BE2C (cell line): ENCODE measurements around the gene CRYBA2.

Experiments used
- DNase-seq: peaks from one replicate; pipeline ENCODE4 v3.0.0-alpha.2; 2020
- H3K27me3 ChIP-seq: fragments of 250-450 bp; sonication (Bioruptor Pico); 2 replicates; pipeline ENCODE4 v1.5.1; 2020; ENCODE audit warnings: mild to moderate bottlenecking
- H3K36me3 ChIP-seq: fragments of 250-450 bp; sonication (Bioruptor Pico); 2 replicates; pipeline ENCODE4 v1.5.1; 2020; ENCODE audit warnings: mild to moderate bottlenecking
- H3K4me1 ChIP-seq: fragments of 250-450 bp; sonication (Bioruptor Pico); 2 replicates; pipeline ENCODE4 v1.5.1; 2020
- H3K4me3 ChIP-seq: 2 replicates; pipeline ENCODE4 v1.5.1; 2011; ENCODE audit warnings: low read depth, low read length
- H3K9me3 ChIP-seq: fragments of 250-450 bp; sonication (Bioruptor Pico); 2 replicates; pipeline ENCODE4 v1.5.1; 2020
- TF ChIP-seq, protein P1 (sequence below): IDR thresholded peaks from 2 replicates; pipeline ENCODE4 v1.5.1; 2012; ENCODE audit warnings: mild to moderate bottlenecking, low read depth, low read length

CRYBA2 gene

DNA sequence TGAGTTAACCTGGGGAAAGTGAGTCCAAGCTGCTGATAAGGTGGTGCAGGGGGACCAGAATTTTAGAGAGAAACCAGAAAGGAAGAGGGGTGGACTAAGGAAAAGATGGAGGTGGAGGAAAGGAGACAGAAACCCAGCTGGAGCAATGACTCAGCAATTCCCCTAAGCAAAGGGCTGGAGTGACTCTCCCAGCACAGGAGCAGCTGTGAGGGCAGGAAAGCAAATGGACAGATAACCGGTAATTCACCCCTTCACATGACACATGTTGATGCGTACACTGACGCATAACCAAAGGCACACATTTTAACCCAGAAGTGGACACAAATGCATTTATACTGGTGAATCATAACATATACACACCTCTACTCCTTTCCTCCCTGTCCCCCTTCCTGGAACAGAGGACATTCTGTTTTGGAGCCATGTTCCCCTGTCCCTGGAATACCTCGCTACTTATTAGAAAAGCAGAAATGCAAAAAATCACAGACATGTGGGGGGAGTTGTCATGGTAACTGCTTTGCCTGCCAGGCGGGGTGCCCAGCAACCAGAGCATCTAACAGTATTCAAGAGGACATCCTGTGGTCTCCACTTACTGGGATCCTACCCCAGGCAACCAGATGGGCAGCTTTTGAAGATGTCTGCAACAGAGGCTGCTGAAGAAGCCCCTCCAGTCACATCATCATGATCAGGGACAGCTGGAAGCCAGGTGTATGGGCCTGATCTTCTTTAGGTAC is 29.0 kb downstream of the CRYBA2 start:
- Histone ChIP-seq H3K4me3 (peak overlapping the region; percentile 72), H3K4me1 (peaks cover 10% of the 10 kb centered on the region), H3K27me3 (no peaks in the 10 kb centered on the region), H3K36me3 (peaks cover 7% of the 10 kb centered on the region; the same call in 1 of the 2 replicates), H3K9me3 (no peaks in the 10 kb centered on the region)
- TF ChIP-seq, protein P1, sequence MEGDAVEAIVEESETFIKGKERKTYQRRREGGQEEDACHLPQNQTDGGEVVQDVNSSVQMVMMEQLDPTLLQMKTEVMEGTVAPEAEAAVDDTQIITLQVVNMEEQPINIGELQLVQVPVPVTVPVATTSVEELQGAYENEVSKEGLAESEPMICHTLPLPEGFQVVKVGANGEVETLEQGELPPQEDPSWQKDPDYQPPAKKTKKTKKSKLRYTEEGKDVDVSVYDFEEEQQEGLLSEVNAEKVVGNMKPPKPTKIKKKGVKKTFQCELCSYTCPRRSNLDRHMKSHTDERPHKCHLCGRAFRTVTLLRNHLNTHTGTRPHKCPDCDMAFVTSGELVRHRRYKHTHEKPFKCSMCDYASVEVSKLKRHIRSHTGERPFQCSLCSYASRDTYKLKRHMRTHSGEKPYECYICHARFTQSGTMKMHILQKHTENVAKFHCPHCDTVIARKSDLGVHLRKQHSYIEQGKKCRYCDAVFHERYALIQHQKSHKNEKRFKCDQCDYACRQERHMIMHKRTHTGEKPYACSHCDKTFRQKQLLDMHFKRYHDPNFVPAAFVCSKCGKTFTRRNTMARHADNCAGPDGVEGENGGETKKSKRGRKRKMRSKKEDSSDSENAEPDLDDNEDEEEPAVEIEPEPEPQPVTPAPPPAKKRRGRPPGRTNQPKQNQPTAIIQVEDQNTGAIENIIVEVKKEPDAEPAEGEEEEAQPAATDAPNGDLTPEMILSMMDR = no peak
- peak; percentile 81 for DNase-seq

DNA sequence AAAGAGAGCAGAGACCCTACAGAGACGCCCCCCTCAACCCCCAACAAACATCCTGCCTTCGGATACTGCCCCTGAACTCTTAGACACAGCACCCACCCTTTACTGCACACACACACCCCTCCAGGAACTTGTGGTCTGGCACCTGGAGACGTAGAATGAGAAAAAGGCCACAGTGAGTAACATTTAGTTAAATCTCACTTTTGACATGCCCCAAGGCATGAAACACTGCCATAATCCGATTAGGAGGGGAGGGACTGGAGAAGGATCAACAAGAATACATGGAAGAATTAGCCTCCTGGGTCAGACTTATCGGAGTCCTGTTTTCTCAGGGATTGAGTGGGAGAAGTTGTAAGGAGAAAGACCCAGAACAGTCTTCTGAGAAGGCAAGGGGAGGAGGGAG is 29.6 kb downstream of the CRYBA2 start:
- H3K4me1 ChIP-seq = peaks cover 10% of the 10 kb centered on the region
- TF ChIP-seq, protein P1 = no peak
- no peaks in the 10 kb centered on the region for H3K9me3 ChIP-seq
- no peak for DNase-seq
- H3K27me3 ChIP-seq = no peaks in the 10 kb centered on the region
- peaks cover 7% of the 10 kb centered on the region; the same call in 1 of the 2 replicates for H3K36me3 ChIP-seq
- H3K4me3 ChIP-seq = peak overlapping the region; percentile 72

DNA sequence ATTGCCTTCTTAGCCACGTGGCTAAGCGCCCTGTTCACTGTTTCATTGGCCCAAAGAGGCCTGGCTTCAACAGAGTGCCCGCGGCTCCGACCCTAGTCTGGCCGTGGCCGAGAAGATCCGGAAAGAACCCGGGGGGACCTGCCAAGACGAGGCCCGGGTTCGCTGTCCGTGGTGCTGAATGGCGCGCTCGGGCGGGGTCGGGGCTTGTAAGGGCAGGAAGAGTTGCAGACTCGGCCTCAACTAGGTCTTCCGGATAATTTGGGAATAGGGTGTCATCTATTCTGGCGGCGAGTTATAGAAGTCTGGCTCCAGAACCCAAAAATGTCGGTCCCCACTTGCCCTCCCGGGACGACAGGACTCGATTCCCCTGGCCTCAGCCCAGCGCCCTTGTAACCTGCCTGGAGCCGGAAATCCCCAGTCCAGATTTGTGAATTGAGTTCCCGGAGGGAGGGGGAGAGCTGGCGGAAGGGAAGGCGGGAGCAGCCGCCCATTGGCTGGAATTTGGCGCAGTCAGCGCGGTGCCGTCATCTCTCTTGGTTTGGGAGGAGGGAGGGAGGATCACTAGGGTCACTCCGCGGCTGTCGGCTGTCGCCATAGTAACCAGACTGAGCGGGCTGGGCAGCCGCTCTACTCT is 30.2 kb downstream of the CRYBA2 start:
- DNase-seq = peak; percentile 97
- peaks cover 7% of the 10 kb centered on the region for H3K4me1 ChIP-seq
- H3K4me3 ChIP-seq = peak overlapping the region; percentile 72
- no peaks in the 10 kb centered on the region for H3K9me3 ChIP-seq
- H3K27me3 ChIP-seq = no peaks in the 10 kb centered on the region
- TF ChIP-seq, protein P1 = no peak
- peaks cover 7% of the 10 kb centered on the region; the same call in 1 of the 2 replicates for H3K36me3 ChIP-seq

DNA sequence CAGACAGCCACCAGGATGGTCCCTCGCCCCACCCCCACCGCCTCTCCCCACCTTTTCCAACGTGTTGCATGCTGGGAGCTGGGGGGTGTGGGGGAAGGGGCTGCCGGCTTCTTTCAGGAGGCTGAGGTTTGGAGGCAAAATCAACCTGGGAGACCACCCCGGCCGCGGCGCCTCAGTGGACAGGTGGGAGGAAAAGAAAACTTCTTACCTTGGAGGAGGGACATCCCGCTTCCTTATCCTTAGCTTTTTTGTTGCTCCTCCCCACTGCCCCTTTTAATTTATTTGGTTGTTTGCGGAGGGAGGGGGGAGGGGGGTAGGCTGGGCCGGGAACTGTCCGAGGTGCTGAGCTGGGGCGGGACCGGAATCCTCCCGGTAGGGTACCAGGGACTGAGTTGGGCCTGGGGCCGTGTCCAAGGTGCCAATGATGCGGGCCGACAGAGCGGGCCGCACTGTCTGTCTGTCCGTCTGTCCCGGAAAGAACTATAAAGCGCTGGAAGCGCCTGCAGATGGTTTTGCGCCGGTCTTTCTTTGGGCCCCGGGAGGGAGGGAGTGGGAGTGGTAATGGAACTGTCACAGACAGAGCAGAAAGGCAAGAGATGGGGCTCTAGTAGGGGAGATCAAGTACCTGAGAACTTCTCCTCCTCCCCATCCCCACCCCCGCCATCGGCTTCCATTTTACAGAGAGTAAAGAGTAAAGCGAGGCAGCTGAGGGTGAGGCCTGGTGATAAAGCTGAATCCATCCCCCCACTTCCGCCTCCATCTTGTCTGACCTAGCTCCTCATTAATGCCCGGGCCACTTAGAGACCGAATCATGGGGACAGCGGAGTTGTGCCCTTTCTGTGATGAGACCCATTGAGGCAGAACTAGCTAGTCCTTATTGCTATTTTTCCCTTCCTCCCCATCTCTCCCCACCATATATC is 31.3 kb downstream of the CRYBA2 start:
- H3K27me3 ChIP-seq = no peaks in the 10 kb centered on the region
- H3K4me1 ChIP-seq = peaks cover 7% of the 10 kb centered on the region
- peaks cover 7% of the 10 kb centered on the region; the same call in 1 of the 2 replicates for H3K36me3 ChIP-seq
- H3K9me3 ChIP-seq = no peaks in the 10 kb centered on the region
- DNase-seq = peak; percentile 86
- TF ChIP-seq, protein P1 = no peak
- peak overlapping the region; percentile 72 for H3K4me3 ChIP-seq

DNA sequence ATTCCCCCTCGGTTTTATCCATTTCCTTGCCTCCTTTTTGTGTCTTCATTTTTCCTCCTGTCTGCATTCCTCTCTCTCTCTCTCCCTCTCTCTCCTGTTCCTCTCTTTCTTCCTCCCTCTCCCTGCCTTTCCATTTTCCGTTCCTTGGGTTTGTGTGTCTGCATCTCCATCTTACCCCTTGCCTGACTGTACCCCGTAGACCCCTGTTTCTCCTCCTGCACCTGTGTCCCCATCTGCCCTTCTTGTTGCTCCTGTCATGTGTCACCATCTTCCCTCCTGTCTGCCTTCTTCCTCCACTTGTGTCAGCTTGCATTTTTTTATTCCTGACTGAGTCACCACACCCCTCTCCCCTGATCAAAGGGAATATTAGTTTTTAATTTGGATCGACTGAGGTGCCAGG is 32.0 kb downstream of the CRYBA2 start:
- Histone ChIP-seq H3K4me1 (peaks cover 7% of the 10 kb centered on the region), H3K36me3 (peaks cover 7% of the 10 kb centered on the region; the same call in 1 of the 2 replicates), H3K4me3 (peak overlapping the region; percentile 72), H3K9me3 (no peaks in the 10 kb centered on the region), H3K27me3 (no peaks in the 10 kb centered on the region)
- TF ChIP-seq, protein P1 = no peak
- DNase-seq = no peak
